ENCODE results near the gene SPEM1. TPM values are rescaled to one million over a fixed set of nuclear protein-coding genes. Genes with fewer than 3 reads are reported as not detected.

Gene SPEM1
- total and polyA plus RNA-seq, 2 donors (not counting 1 experiment from before 2014, with no cell fraction given): not detected

Other genes with a start within 250 kb of the SPEM1 start
Only the 30 nearest of the 39 such genes appear.
- 350 and 371 TPM in 2 replicates for gene GABARAP, start 177.9 kb upstream of the SPEM1 start, total RNA-seq
- gene GABARAP, start 177.9 kb upstream of the SPEM1 start, polyA plus RNA-seq: 201 and 323 TPM in 2 replicates
- 160 and 162 TPM in 2 replicates for gene CTDNEP1, start 168.6 kb upstream of the SPEM1 start, total RNA-seq
- 108 and 125 TPM in 2 replicates for gene CTDNEP1, start 168.6 kb upstream of the SPEM1 start, polyA plus RNA-seq
- gene ELP5, start 168.1 kb upstream of the SPEM1 start, total RNA-seq: 42.2 and 48.0 TPM in 2 replicates
- gene ELP5, start 168.1 kb upstream of the SPEM1 start, polyA plus RNA-seq: 69.9 and 77.9 TPM in 2 replicates
- gene CLDN7, start 157.8 kb upstream of the SPEM1 start, total RNA-seq: 1.2 TPM in 2 replicates
- 5.8 and 10.8 TPM in 2 replicates for gene CLDN7, start 157.8 kb upstream of the SPEM1 start, polyA plus RNA-seq
- not detected in 2 replicates for gene SLC2A4, start 138.6 kb upstream of the SPEM1 start, total RNA-seq
- not detected in 2 replicates for gene SLC2A4, start 138.6 kb upstream of the SPEM1 start, polyA plus RNA-seq
- gene YBX2, start 125.7 kb upstream of the SPEM1 start, total RNA-seq: 0.22 TPM in 1 of 2 replicates, not detected in the other
- gene YBX2, start 125.7 kb upstream of the SPEM1 start, polyA plus RNA-seq: 0.15 TPM in 1 of 2 replicates, not detected in the other
- 233 and 236 TPM in 2 replicates for gene EIF5A, start 112.7 kb upstream of the SPEM1 start, total RNA-seq
- 576 and 769 TPM in 2 replicates for gene EIF5A, start 112.7 kb upstream of the SPEM1 start, polyA plus RNA-seq
- 128 and 137 TPM in 2 replicates for gene GPS2, start 105.0 kb upstream of the SPEM1 start, total RNA-seq
- gene GPS2, start 105.0 kb upstream of the SPEM1 start, polyA plus RNA-seq: 209 and 225 TPM in 2 replicates
- 85.2 and 89.2 TPM in 2 replicates for gene NEURL4, start 91.0 kb upstream of the SPEM1 start, total RNA-seq
- 54.6 and 82.6 TPM in 2 replicates for gene NEURL4, start 91.0 kb upstream of the SPEM1 start, polyA plus RNA-seq
- gene ACAP1, start 83.8 kb upstream of the SPEM1 start, total RNA-seq: 371 and 392 TPM in 2 replicates
- 412 and 471 TPM in 2 replicates for gene ACAP1, start 83.8 kb upstream of the SPEM1 start, polyA plus RNA-seq
- gene KCTD11, start 68.2 kb upstream of the SPEM1 start, total RNA-seq: 13.4 and 15.4 TPM in 2 replicates
- gene KCTD11, start 68.2 kb upstream of the SPEM1 start, polyA plus RNA-seq: 3.1 and 4.3 TPM in 2 replicates
- 0.25 TPM in 1 of 2 replicates, not detected in the other for gene TMEM95, start 65.2 kb upstream of the SPEM1 start, total RNA-seq
- gene TMEM95, start 65.2 kb upstream of the SPEM1 start, polyA plus RNA-seq: not detected in 2 replicates
- 10.0 and 11.7 TPM in 2 replicates for gene TNK1, start 39.2 kb upstream of the SPEM1 start, total RNA-seq
- 22.5 and 23.7 TPM in 2 replicates for gene TNK1, start 39.2 kb upstream of the SPEM1 start, polyA plus RNA-seq
- gene PLSCR3, start 25.8 kb upstream of the SPEM1 start, total RNA-seq: 31.1 and 31.6 TPM in 2 replicates
- 82.3 and 122 TPM in 2 replicates for gene PLSCR3, start 25.8 kb upstream of the SPEM1 start, polyA plus RNA-seq
- gene TMEM256, start 16.2 kb upstream of the SPEM1 start, total RNA-seq: 64.5 and 67.8 TPM in 2 replicates
- gene TMEM256, start 16.2 kb upstream of the SPEM1 start, polyA plus RNA-seq: 29.2 and 65.4 TPM in 2 replicates
- 1.7 and 3.4 TPM in 2 replicates for gene NLGN2, start 12.5 kb upstream of the SPEM1 start, total RNA-seq
- gene NLGN2, start 12.5 kb upstream of the SPEM1 start, polyA plus RNA-seq: 0.52 and 0.68 TPM in 2 replicates
- gene SPEM2, start 5.3 kb downstream of the SPEM1 start, total RNA-seq: not detected in 2 replicates
- gene SPEM2, start 5.3 kb downstream of the SPEM1 start, polyA plus RNA-seq: not detected in 2 replicates
- not detected in 2 replicates for gene SPEM3, start 8.5 kb downstream of the SPEM1 start, total RNA-seq
- not detected in 2 replicates for gene SPEM3, start 8.5 kb downstream of the SPEM1 start, polyA plus RNA-seq
- gene TMEM102, start 15.1 kb downstream of the SPEM1 start, total RNA-seq: 17.7 and 19.1 TPM in 2 replicates
- 5.9 and 10.8 TPM in 2 replicates for gene TMEM102, start 15.1 kb downstream of the SPEM1 start, polyA plus RNA-seq
- gene FGF11, start 19.2 kb downstream of the SPEM1 start, total RNA-seq: 2.8 and 4.6 TPM in 2 replicates
- 2.7 and 3.3 TPM in 2 replicates for gene FGF11, start 19.2 kb downstream of the SPEM1 start, polyA plus RNA-seq
- 6.2 and 6.6 TPM in 2 replicates for gene CHRNB1, start 24.7 kb downstream of the SPEM1 start, total RNA-seq
- gene CHRNB1, start 24.7 kb downstream of the SPEM1 start, polyA plus RNA-seq: 5.8 and 7.2 TPM in 2 replicates
- 59.4 and 62.4 TPM in 2 replicates for gene ZBTB4, start 59.3 kb downstream of the SPEM1 start, total RNA-seq
- gene ZBTB4, start 59.3 kb downstream of the SPEM1 start, polyA plus RNA-seq: 16.0 and 19.2 TPM in 2 replicates
- gene SLC35G6, start 61.1 kb downstream of the SPEM1 start, total RNA-seq: 0.30 TPM in 1 of 2 replicates, not detected in the other
- gene SLC35G6, start 61.1 kb downstream of the SPEM1 start, polyA plus RNA-seq: 0.04 TPM in 1 of 2 replicates, not detected in the other
- 225 and 240 TPM in 2 replicates for gene POLR2A, start 64.0 kb downstream of the SPEM1 start, total RNA-seq
- 56.5 and 77.6 TPM in 2 replicates for gene POLR2A, start 64.0 kb downstream of the SPEM1 start, polyA plus RNA-seq
- gene TNFSF12, start 128.7 kb downstream of the SPEM1 start, total RNA-seq: 40.6 and 44.5 TPM in 2 replicates
- 31.7 and 53.4 TPM in 2 replicates for gene TNFSF12, start 128.7 kb downstream of the SPEM1 start, polyA plus RNA-seq
- gene TNFSF13, start 138.4 kb downstream of the SPEM1 start, total RNA-seq: 14.7 and 16.0 TPM in 2 replicates
- 18.1 and 20.2 TPM in 2 replicates for gene TNFSF13, start 138.4 kb downstream of the SPEM1 start, polyA plus RNA-seq
- 44.4 and 45.1 TPM in 2 replicates for gene SENP3, start 141.6 kb downstream of the SPEM1 start, total RNA-seq
- 54.1 and 57.1 TPM in 2 replicates for gene SENP3, start 141.6 kb downstream of the SPEM1 start, polyA plus RNA-seq
- 10.8 and 12.9 TPM in 2 replicates for gene CD68, start 159.3 kb downstream of the SPEM1 start, total RNA-seq
- gene CD68, start 159.3 kb downstream of the SPEM1 start, polyA plus RNA-seq: 0.66 and 3.9 TPM in 2 replicates
- 29.7 and 31.7 TPM in 2 replicates for gene MPDU1, start 163.5 kb downstream of the SPEM1 start, total RNA-seq
- 47.8 and 51.5 TPM in 2 replicates for gene MPDU1, start 163.5 kb downstream of the SPEM1 start, polyA plus RNA-seq
- 0.51 and 0.96 TPM in 2 replicates for gene SOX15, start 169.8 kb downstream of the SPEM1 start, total RNA-seq
- gene SOX15, start 169.8 kb downstream of the SPEM1 start, polyA plus RNA-seq: 0.18 and 0.49 TPM in 2 replicates

All from B cell (primary cell).